Mesothelial cell of epicardium (in vitro differentiated cells): ENCODE results near the gene OGFOD2. TPM values are rescaled to one million over a fixed set of nuclear protein-coding genes. Genes with fewer than 3 reads are reported as not detected.

Experiments
- DNase-seq, 2 experiments: peaks; one replicate each; pipeline ENCODE4 v3.0.0; 2021; ENCODE audit warnings: low spot score in 2 of 2; ENCODE audit not compliant: unreplicated experiment in 2 of 2
- H3K27ac Mint-ChIP-seq: 2 replicates; pipeline ENCODE4 v1.8.0; 2021; ENCODE audit warnings: mixed read lengths
- H3K27me3 Mint-ChIP-seq: 2 replicates; pipeline ENCODE4 v1.8.0; 2021; ENCODE audit warnings: low read depth, mixed read lengths
- H3K36me3 Mint-ChIP-seq: 2 replicates; pipeline ENCODE4 v1.8.0; 2021; ENCODE audit warnings: mixed read lengths
- H3K4me1 Mint-ChIP-seq: 2 replicates; pipeline ENCODE4 v1.8.0; 2021; ENCODE audit warnings: mixed read lengths
- H3K4me3 Mint-ChIP-seq: 2 replicates; pipeline ENCODE4 v1.8.0; 2021; ENCODE audit warnings: mild to moderate bottlenecking, moderate library complexity, mixed read lengths
- H3K9me3 Mint-ChIP-seq: 2 replicates; pipeline ENCODE4 v1.8.0; 2021; ENCODE audit warnings: mixed read lengths
- total RNA-seq: library from RNA; stranded (reverse); gene quantifications from 3 replicates; pipeline ENCODE4 v1.2.1, GENCODE V29; 2021
- TF ChIP-seq, protein P1 (sequence below): fragments of 200-600 bp; sonication (generic); IDR thresholded peaks from one replicate; pipeline ENCODE4 v1.5.0; 2021; ENCODE audit warnings: antibody characterized with exemption; ENCODE audit not compliant: unreplicated experiment

OGFOD2 gene
- total RNA-seq, 1 donor from 2014 or later, result 15.0 TPM

DNA sequence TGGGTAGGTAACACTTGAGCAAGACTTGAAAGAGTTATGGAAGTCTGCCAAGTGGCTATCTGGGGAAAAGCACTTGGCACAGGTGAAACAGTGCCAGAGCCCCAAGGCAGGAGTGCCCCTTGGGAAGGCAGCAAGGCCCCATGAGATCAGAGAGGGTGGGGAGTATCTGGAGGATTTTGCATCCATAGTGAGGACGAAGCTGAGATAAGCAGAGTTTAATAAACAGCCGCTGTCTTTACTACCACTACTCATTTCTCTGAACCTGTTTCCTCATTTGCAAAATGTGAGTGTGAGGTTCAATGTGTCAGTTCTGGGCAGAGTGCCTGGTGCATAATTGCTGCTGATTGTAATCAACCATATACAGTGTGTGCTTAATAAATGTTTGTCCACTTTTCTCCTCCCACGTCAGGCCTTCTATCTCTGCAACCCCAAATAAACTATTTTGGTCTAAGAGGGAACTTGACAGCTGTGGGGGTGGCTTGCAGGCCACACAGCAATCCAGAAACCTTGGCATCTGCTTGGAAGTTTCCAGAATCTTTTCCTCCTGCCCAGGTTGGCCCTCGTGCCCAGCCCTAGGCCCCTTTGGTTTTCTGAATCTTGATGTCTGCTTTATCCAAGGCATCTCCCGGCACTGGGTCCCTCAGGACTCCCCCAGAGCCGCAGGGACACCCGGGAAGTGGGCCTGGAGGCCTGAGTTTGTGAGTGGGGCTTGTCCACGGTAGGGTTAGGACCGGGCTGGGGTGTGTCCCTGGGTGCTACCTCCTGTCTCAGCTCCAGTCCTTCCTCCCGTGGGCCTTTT is 13.3 kb upstream of the OGFOD2 start:
- Mint-ChIP-seq H3K36me3 (peaks cover 4% of the 10 kb centered on the region), H3K4me3 (no peak overlapping the region), H3K27me3 (no peaks in the 10 kb centered on the region), H3K27ac (no peak overlapping the region), H3K4me1 (peaks cover 11% of the 10 kb centered on the region), H3K9me3 (no peaks in the 10 kb centered on the region)
- TF ChIP-seq, protein P1, sequence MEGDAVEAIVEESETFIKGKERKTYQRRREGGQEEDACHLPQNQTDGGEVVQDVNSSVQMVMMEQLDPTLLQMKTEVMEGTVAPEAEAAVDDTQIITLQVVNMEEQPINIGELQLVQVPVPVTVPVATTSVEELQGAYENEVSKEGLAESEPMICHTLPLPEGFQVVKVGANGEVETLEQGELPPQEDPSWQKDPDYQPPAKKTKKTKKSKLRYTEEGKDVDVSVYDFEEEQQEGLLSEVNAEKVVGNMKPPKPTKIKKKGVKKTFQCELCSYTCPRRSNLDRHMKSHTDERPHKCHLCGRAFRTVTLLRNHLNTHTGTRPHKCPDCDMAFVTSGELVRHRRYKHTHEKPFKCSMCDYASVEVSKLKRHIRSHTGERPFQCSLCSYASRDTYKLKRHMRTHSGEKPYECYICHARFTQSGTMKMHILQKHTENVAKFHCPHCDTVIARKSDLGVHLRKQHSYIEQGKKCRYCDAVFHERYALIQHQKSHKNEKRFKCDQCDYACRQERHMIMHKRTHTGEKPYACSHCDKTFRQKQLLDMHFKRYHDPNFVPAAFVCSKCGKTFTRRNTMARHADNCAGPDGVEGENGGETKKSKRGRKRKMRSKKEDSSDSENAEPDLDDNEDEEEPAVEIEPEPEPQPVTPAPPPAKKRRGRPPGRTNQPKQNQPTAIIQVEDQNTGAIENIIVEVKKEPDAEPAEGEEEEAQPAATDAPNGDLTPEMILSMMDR, result no peak
- DNase-seq, result no peak

DNA sequence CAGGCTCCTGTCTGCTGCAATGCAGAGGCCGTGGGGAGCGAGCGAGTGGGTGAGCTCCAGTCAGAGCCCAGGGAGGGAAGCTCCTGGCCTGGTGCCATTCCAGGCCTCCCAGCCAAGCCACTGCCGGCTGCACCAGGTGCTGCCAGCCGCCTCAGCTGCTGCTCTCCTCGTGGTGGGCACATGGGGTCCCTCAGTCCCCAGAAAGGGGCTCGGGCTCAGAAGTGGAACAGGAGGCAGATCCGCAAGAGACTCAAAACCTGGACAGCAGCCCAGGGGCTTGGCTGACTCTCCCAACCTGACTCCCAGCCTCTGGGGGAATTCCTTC is 11.1 kb upstream of the OGFOD2 start:
- no peak overlapping the region for H3K27ac Mint-ChIP-seq

DNA sequence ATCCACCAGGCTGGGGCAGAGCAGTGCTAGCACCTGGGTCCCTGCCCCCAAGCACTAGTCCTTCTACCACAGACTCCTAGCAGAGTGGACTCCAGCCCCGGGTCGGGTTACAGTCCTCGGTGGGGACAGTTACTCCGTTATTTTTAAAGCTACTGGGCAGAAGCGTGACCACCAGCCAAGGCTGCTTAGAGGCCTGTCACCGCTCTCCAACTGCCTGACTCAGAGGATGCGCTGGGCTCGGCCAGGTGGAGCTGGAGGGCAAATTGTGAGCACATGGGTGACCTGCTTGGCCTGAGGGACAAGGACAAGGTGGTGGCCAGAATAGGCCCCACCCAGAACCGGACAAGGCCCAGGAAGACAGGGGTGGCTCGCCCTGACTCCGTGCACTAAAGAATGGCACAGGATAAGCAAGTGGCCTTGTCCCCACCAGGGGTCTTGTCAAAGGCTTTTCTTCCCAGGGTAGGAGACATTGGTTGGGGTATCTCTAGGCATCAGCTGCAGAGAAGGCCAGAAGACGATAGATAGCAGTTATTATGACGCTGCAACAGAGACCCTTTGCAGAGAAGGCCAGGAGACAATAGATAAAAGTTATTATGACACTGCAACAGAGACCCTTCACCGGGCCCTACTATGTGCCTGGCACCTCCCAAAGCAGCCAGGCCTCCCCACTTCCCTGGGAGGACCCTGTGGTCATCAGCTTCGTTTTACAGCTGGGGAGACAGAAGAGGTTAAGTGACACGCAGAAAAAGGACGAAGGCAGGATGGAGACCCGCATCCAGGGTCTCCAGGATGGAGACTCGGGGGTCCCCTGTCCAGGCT is 10.4 kb upstream of the OGFOD2 start:
- Mint-ChIP-seq H3K27ac (no peak overlapping the region), H3K27me3 (no peaks in the 10 kb centered on the region), H3K36me3 (no peaks in the 10 kb centered on the region), H3K4me3 (peak overlapping the region; percentile 61), H3K9me3 (no peaks in the 10 kb centered on the region), H3K4me1 (peaks cover 12% of the 10 kb centered on the region)
- TF ChIP-seq, protein P1, result no peak
- no peak for DNase-seq

More for the DNA sequence above, 11.1 kb upstream of the OGFOD2 start:
- Mint-ChIP-seq H3K27me3 (no peaks in the 10 kb centered on the region), H3K9me3 (no peaks in the 10 kb centered on the region), H3K4me1 (peaks cover 11% of the 10 kb centered on the region), H3K36me3 (no peaks in the 10 kb centered on the region), H3K4me3 (no peak overlapping the region)
- no peak for DNase-seq
- TF ChIP-seq, protein P1, result no peak

DNA sequence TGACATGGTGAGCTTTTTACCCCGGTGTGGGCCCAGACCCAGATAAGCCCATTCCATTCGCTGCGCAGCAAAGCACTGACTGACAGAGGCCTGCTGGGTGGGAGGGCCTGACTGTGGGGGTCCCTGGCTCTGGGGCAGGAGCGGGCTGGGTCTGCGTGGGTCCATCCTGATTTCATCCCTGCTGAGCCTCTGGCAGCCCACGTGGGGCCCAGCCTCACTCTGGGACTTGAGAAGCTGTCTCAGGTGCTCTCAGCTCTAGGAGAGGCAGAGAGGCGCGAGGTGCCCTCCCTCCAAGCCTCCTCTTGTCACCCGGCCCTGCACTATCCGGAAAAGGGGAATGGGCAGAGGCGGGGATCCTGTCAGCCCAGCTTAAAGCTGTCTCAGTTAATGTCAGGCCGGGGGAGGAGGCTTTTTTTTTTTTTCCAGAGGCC is 9.7 kb upstream of the OGFOD2 start:
- DNase-seq, result no peak
- H3K4me1 Mint-ChIP-seq, result peaks cover 14% of the 10 kb centered on the region
- H3K36me3 Mint-ChIP-seq, result no peaks in the 10 kb centered on the region

DNA sequence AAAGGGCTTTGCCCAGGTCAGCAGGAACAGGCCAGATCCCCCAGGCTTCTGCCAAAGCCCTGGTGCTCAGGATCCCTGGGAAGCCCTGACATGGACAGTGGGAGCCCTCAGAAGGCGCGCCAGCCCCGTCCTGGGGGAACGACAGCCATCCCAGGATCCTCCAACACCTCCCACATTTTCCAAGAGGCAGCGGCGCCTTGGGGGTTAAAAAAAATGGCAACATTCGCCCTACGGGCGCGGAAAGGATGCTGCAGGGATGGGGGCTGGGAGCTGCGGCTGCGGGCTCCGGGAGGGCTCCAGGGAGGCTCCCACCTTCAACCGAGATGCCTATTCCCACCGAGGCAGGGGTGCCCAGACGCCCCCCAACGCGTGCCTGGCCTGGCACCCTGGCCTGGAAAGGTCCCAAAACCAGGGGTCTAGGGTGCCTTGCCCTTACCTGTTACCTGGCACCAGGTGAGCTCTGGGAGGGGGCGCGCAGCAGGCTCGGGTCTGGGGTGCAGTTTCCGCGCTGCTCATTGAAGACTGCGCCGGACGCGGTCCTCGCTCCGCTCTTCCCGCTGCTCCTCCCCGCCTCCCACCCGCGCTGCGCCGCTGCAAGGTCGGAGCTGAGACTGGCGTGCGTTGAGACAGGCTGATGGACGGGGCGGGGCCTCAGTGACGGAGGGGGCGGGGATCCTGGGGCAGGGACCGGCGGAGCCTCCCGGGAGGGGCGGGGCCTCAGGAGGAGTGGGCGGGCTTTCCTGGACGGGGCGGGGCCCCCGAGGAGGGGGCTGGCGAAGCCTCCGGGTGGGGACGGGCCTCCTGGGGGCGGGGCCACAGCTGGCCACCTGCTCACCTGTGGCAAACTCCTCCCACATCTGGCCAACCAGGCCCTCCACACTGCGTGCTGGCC is 8.9 kb upstream of the OGFOD2 start, which contains the start of gene ABCB9:
Gene ABCB9 (minus strand): TSS at position 613 of the 892 bp plus-strand sequence. CDS start 6,228 bp downstream, outside the sequence.
- DNase-seq, result peak; percentile 89 to 94
- Mint-ChIP-seq H3K27me3 (no peaks in the 10 kb centered on the region), H3K4me1 (peaks cover 14% of the 10 kb centered on the region), H3K4me3 (peak within 1 kb of the TSS; percentile 67), H3K36me3 (no peaks in the 10 kb centered on the region), H3K27ac (no peak within 1 kb of the TSS), H3K9me3 (no peaks in the 10 kb centered on the region)
- TF ChIP-seq, protein P1, result no peak

More for the DNA sequence above, 9.7 kb upstream of the OGFOD2 start:
- no peaks in the 10 kb centered on the region for H3K27me3 Mint-ChIP-seq
- TF ChIP-seq, protein P1, result no peak
- H3K9me3 Mint-ChIP-seq, result no peaks in the 10 kb centered on the region
- peak overlapping the region; percentile 67 for H3K4me3 Mint-ChIP-seq
- no peak overlapping the region for H3K27ac Mint-ChIP-seq
